ENCODE results near the gene OPCML. TPM values are rescaled to one million over a fixed set of nuclear protein-coding genes. Genes with fewer than 3 reads are reported as not detected.

The OPCML gene
- total RNA-seq, 1 experiment from 2014 or later = not detected

GRCh38 chr11:132579136-132579535, 953.2 kb downstream of the OPCML start:
- no peak overlapping the region for H3K4me2 ChIP-seq (ENCODE audit: low read length)
- H3K27ac ChIP-seq (ENCODE audit: low read length) = no peak overlapping the region
- no peaks in the 10 kb centered on the region for H3F3A ChIP-seq (ENCODE audit: low read length, unreplicated experiment)
- DNase-seq (no peak), ATAC-seq (no peak)
- no peaks in the 10 kb centered on the region for H3K9me2 ChIP-seq (replicated peaks; ENCODE audit: low read length)
- no peak overlapping the region for H2AFZ ChIP-seq (ENCODE audit: low read length)
- no peaks in the 10 kb centered on the region for H4K20me1 ChIP-seq (ENCODE audit: low read length)
- no TSS peak for BruUV-seq (replicated peaks)
- H3K36me3 ChIP-seq (ENCODE audit: low read depth, low read length) = no peaks in the 10 kb centered on the region
- CTCF ChIA-PET = no interaction called here
- no peaks in the 10 kb centered on the region for H3K4me1 ChIP-seq (ENCODE audit: insufficient read depth, low read length)
- H3K4me3 ChIP-seq (ENCODE audit: low read length) = no peak overlapping the region
- H3K9me3 ChIP-seq (ENCODE audit: low read length) = peaks cover 58% of the 10 kb centered on the region
- intact Hi-C loops (cut with micrococcal nuclease) = no loop called here
- H3K9ac ChIP-seq (ENCODE audit: low read length) = no peak overlapping the region
- H3K27me3 ChIP-seq (ENCODE audit: low read length) = no peaks in the 10 kb centered on the region
- no peak for TF ChIP-seq EZH2 (IDR thresholded peaks at IDR 0.05; ENCODE audit: low read length, unreplicated experiment)
- no peak for TF ChIP-seq EZH2phosphoT487 (IDR thresholded peaks at IDR 0.05; ENCODE audit: borderline replicate concordance, low read length)
- TF ChIP-seq, protein P1, sequence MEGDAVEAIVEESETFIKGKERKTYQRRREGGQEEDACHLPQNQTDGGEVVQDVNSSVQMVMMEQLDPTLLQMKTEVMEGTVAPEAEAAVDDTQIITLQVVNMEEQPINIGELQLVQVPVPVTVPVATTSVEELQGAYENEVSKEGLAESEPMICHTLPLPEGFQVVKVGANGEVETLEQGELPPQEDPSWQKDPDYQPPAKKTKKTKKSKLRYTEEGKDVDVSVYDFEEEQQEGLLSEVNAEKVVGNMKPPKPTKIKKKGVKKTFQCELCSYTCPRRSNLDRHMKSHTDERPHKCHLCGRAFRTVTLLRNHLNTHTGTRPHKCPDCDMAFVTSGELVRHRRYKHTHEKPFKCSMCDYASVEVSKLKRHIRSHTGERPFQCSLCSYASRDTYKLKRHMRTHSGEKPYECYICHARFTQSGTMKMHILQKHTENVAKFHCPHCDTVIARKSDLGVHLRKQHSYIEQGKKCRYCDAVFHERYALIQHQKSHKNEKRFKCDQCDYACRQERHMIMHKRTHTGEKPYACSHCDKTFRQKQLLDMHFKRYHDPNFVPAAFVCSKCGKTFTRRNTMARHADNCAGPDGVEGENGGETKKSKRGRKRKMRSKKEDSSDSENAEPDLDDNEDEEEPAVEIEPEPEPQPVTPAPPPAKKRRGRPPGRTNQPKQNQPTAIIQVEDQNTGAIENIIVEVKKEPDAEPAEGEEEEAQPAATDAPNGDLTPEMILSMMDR (conservative IDR thresholded peaks at IDR 0.05; ENCODE audit: low read depth, low read length) = no peak
- no peaks in the 10 kb centered on the region for H3K79me2 ChIP-seq (ENCODE audit: low read length)
- POLR2A ChIA-PET (ENCODE audit: unreplicated experiment) = no interaction called here

DNA sequence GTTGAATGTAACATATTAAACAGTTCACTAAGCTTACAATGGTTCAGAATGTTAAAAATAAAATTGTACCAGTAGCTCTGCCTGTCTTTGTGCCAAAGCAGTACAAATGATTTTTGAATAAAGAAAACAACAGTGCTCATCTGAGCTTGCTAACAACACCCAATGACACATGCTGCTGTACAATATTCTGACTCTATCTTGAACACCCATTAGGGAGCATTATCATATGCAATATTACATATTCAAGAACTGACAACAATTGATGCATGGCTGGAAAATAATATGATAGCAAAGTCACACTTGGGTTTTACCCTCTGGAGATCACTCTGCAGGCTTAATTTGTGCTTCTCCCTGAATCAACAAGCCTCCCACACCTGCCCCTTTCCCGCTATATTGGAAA, 953.7 kb downstream of the OPCML start:
- Histone ChIP-seq H3K27ac (ENCODE audit: low read length) (no peak overlapping the region), H3K36me3 (ENCODE audit: low read depth, low read length) (no peaks in the 10 kb centered on the region), H4K20me1 (ENCODE audit: low read length) (no peaks in the 10 kb centered on the region), H3K9me3 (ENCODE audit: low read length) (peaks cover 53% of the 10 kb centered on the region), H3K4me3 (ENCODE audit: low read length) (no peak overlapping the region), H3K4me2 (ENCODE audit: low read length) (no peak overlapping the region), H3K27me3 (ENCODE audit: low read length) (no peaks in the 10 kb centered on the region), H3K9me2 (replicated peaks; ENCODE audit: low read length) (no peaks in the 10 kb centered on the region), H3F3A (ENCODE audit: low read length, unreplicated experiment) (no peaks in the 10 kb centered on the region), H3K9ac (ENCODE audit: low read length) (no peak overlapping the region), H3K4me1 (ENCODE audit: insufficient read depth, low read length) (no peaks in the 10 kb centered on the region), H3K79me2 (ENCODE audit: low read length) (no peaks in the 10 kb centered on the region), H2AFZ (ENCODE audit: low read length) (no peak overlapping the region)
- intact Hi-C loops (cut with micrococcal nuclease) = no loop called here
- CTCF ChIA-PET = no interaction called here
- DNase-seq (no peak), ATAC-seq (no peak)
- TF ChIP-seq, protein P1 (conservative IDR thresholded peaks at IDR 0.05; ENCODE audit: low read depth, low read length) = no peak
- TF ChIP-seq EZH2phosphoT487 (IDR thresholded peaks at IDR 0.05; ENCODE audit: borderline replicate concordance, low read length) = no peak
- TF ChIP-seq EZH2 (IDR thresholded peaks at IDR 0.05; ENCODE audit: low read length, unreplicated experiment) = no peak
- POLR2A ChIA-PET (ENCODE audit: unreplicated experiment) = no interaction called here
- BruUV-seq (replicated peaks) = no TSS peak

- POLR2A ChIA-PET (ENCODE audit: unreplicated experiment) = no interaction called here
- H3K4me2 ChIP-seq (ENCODE audit: low read length) = no peak overlapping the region
- no peaks in the 10 kb centered on the region for H3K27me3 ChIP-seq (ENCODE audit: low read length)
- H3K9me3 ChIP-seq (ENCODE audit: low read length) = peaks cover 60% of the 10 kb centered on the region
- DNase-seq = no peak
- no peaks in the 10 kb centered on the region for H3K79me2 ChIP-seq (ENCODE audit: low read length)
- H3K36me3 ChIP-seq (ENCODE audit: low read depth, low read length) = no peaks in the 10 kb centered on the region
- H3K4me1 ChIP-seq (ENCODE audit: insufficient read depth, low read length) = no peaks in the 10 kb centered on the region
- no peak overlapping the region for H3K9ac ChIP-seq (ENCODE audit: low read length)
- H3F3A ChIP-seq (ENCODE audit: low read length, unreplicated experiment) = no peaks in the 10 kb centered on the region
- BruUV-seq (replicated peaks) = no TSS peak
- CTCF ChIA-PET = no interaction called here
- TF ChIP-seq EZH2 (IDR thresholded peaks at IDR 0.05; ENCODE audit: low read length, unreplicated experiment) (no peak), EZH2phosphoT487 (IDR thresholded peaks at IDR 0.05; ENCODE audit: borderline replicate concordance, low read length) (no peak)
- TF ChIP-seq, protein P1 (conservative IDR thresholded peaks at IDR 0.05; ENCODE audit: low read depth, low read length) = no peak
- no peak overlapping the region for H3K4me3 ChIP-seq (ENCODE audit: low read length)
- H2AFZ ChIP-seq (ENCODE audit: low read length) = no peak overlapping the region
- intact Hi-C loops (cut with micrococcal nuclease) = no loop called here
- H4K20me1 ChIP-seq (ENCODE audit: low read length) = no peaks in the 10 kb centered on the region
- H3K27ac ChIP-seq (ENCODE audit: low read length) = no peak overlapping the region
- no peaks in the 10 kb centered on the region for H3K9me2 ChIP-seq (replicated peaks; ENCODE audit: low read length)
- no peak for ATAC-seq
These were observed 955.6 kb downstream of the OPCML start for GRCh38 chr11:132576706-132577105.

Measured in PC-3 (cell line).